ENCODE results near the gene SPON1.

DNA sequence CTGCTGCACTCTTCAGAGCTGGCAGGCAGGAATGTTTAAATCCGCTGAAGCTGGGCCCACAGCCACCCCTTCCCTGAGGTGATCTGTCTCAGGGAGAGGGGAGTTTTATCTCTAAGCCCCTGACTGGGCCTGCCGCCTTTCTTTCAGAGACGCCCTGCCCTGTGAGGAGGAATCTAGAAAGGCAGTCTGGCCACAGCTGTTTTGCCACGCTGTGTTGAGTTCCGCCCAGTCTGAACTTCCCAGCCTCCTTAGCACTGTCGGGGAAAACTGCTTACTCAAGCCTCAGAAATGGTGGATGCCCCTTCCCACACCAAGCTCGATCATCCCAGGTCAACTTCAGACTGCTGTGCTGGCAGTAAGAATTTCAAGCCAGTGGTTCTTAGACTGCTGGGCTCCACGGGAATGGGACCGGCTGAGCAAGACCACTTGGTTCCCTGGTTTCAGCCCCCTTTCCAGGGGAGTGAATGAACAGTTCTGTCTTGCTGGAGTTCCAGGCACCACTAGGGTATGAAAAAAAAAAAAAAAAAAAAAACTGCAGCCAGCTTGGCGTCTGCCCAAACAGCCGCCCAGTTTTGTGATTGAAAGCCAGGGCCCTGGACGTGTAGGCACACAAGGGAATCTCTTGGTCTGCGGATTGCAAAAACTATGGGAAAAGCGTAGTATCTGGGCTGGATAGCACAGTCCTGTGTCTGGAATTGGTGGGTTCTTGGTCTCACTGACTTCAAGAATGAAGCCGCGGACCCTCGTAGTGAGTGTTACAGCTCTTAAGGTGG, 127.4 kb downstream of the SPON1 start:
- TF ChIP-seq, protein P1, sequence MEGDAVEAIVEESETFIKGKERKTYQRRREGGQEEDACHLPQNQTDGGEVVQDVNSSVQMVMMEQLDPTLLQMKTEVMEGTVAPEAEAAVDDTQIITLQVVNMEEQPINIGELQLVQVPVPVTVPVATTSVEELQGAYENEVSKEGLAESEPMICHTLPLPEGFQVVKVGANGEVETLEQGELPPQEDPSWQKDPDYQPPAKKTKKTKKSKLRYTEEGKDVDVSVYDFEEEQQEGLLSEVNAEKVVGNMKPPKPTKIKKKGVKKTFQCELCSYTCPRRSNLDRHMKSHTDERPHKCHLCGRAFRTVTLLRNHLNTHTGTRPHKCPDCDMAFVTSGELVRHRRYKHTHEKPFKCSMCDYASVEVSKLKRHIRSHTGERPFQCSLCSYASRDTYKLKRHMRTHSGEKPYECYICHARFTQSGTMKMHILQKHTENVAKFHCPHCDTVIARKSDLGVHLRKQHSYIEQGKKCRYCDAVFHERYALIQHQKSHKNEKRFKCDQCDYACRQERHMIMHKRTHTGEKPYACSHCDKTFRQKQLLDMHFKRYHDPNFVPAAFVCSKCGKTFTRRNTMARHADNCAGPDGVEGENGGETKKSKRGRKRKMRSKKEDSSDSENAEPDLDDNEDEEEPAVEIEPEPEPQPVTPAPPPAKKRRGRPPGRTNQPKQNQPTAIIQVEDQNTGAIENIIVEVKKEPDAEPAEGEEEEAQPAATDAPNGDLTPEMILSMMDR (IDR thresholded peaks at IDR 0.05; ENCODE audit: insufficient read depth, low read length, poor library complexity, severe bottlenecking) = no peak
- no peak for TF ChIP-seq EZH2phosphoT487 (conservative IDR thresholded peaks at IDR 0.05; ENCODE audit: low read length)
